Neural progenitor cell (in vitro differentiated cells): ENCODE data around the gene NEU2. TPM values are rescaled to one million over a fixed set of nuclear protein-coding genes. Genes with fewer than 3 reads are reported as not detected.

ENCODE experiments used
- DNase-seq: peaks from one replicate; pipeline ENCODE4 v3.0.0-alpha.2; 2016; ENCODE audit warnings: low spot score
- H2AFZ ChIP-seq: fragments of 200-600 bp; sonication (generic); replicated peaks from 2 replicates; pipeline ENCODE4 v1.6.1; 2016; ENCODE audit warnings: antibody characterized with exemption
- H3F3A ChIP-seq: fragments of 200-600 bp; sonication (generic); 2 replicates; pipeline ENCODE4 v1.6.1; 2016; ENCODE audit warnings: antibody characterized with exemption, low read depth
- H3K27ac ChIP-seq: fragments of 200-600 bp; sonication (generic); 2 replicates; pipeline ENCODE4 v1.5.1; 2016; ENCODE audit warnings: mild to moderate bottlenecking
- H3K27me3 ChIP-seq: fragments of 200-600 bp; sonication (generic); 2 replicates; pipeline ENCODE4 v1.6.1; 2016; ENCODE audit warnings: mild to moderate bottlenecking, moderate library complexity
- H3K36me3 ChIP-seq: fragments of 200-600 bp; sonication (generic); 2 replicates; pipeline ENCODE4 v1.5.1; 2016
- H3K4me1 ChIP-seq: fragments of 200-600 bp; sonication (generic); 2 replicates; pipeline ENCODE4 v1.6.1; 2016; ENCODE audit warnings: mixed run types
- H3K4me2 ChIP-seq: fragments of 200-600 bp; sonication (generic); 2 replicates; pipeline ENCODE4 v1.6.1; 2016
- H3K4me3 ChIP-seq: fragments of 200-600 bp; sonication (generic); 2 replicates; pipeline ENCODE4 v1.5.1; 2016
- H3K79me2 ChIP-seq: fragments of 200-600 bp; sonication (generic); 2 replicates; pipeline ENCODE4 v1.6.1; 2016; ENCODE audit warnings: low read depth
- H3K9ac ChIP-seq: fragments of 200-600 bp; sonication (generic); 2 replicates; pipeline ENCODE4 v1.6.1; 2016
- H3K9me3 ChIP-seq: fragments of 200-600 bp; sonication (generic); 2 replicates; pipeline ENCODE4 v1.5.1; 2016; ENCODE audit warnings: low read depth
- H4K20me1 ChIP-seq: fragments of 200-600 bp; sonication (generic); 2 replicates; pipeline ENCODE4 v1.6.1; 2016; ENCODE audit warnings: low read depth
- H3K27ac Mint-ChIP-seq: 3 replicates; pipeline ENCODE4 v1.8.0; 2021; ENCODE audit warnings: mixed read lengths
- H3K27me3 Mint-ChIP-seq: 2 replicates; pipeline ENCODE4 v1.8.0; 2022; ENCODE audit warnings: low read depth, mild to moderate bottlenecking, inconsistent platforms, moderate library complexity, mixed read lengths; ENCODE audit not compliant: insufficient read depth
- H3K36me3 Mint-ChIP-seq: 3 replicates; pipeline ENCODE4 v1.8.0; 2021; ENCODE audit warnings: mixed read lengths
- H3K4me1 Mint-ChIP-seq: 3 replicates; pipeline ENCODE4 v1.8.0; 2021; ENCODE audit warnings: mixed read lengths
- H3K4me3 Mint-ChIP-seq: 3 replicates; pipeline ENCODE4 v1.8.0; 2021; ENCODE audit warnings: mild to moderate bottlenecking, moderate library complexity, mixed read lengths
- H3K9me3 Mint-ChIP-seq: 3 replicates; pipeline ENCODE4 v1.8.0; 2020; ENCODE audit warnings: mixed read lengths
- EZH2 ChIP-seq: fragments of 200-600 bp; sonication (generic); IDR thresholded peaks from 2 replicates; pipeline ENCODE4 v1.6.1; 2017; ENCODE audit warnings: antibody characterized with exemption, mild to moderate bottlenecking, moderate library complexity
- EZH2phosphoT487 ChIP-seq: fragments of 200-600 bp; sonication (generic); IDR thresholded peaks from 2 replicates; pipeline ENCODE4 v1.6.1; 2017; ENCODE audit warnings: antibody characterized with exemption
- total RNA-seq: library from RNA; depleted of rRNA; stranded (reverse); fragments of >200 nt; gene quantifications from 2 replicates; pipeline ENCODE4 v1.2.3, GENCODE V29; 2015; ENCODE audit warnings: low replicate concordance
- TF ChIP-seq, protein P1 (sequence below): fragments of 200-600 bp; sonication (generic); IDR thresholded peaks from 2 replicates; pipeline ENCODE4 v1.5.1; 2017; ENCODE audit warnings: antibody characterized with exemption, mild to moderate bottlenecking

The NEU2 gene
- total RNA-seq, 1 donor from 2014 or later: not detected

DNA sequence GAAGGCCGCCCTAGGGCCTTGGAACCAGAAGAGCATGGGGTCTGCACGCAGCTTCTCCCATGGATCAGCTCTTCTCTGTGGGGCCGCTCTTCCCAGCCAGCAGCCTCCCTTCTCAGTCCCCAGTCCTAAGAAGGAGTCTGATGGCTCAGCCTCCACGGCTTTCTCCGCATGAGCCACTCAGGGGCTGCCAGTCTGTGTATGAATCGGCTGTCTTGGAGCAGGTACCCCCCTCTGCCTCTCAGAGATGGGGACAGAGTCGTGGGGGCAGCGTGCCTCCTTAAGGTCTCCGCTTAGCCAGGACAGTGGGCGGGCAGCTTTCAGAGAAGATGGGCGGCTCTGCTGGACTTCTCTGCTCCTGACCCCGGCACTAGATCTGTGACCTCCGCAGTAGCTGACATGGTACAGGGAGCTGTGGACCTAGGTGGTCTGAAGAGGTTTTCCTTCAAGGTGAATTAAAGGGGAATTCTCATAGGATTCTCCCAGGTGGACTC is 49.3 kb downstream of the NEU2 start:
- Mint-ChIP-seq H3K9me3 (no peaks in the 10 kb centered on the region), H3K36me3 (no peaks in the 10 kb centered on the region), H3K27ac (no peak overlapping the region), H3K4me1 (peaks cover 36% of the 10 kb centered on the region), H3K4me3 (no peak overlapping the region), H3K27me3 (peaks cover 8% of the 10 kb centered on the region)
- TF ChIP-seq EZH2: no peak
- TF ChIP-seq, protein P1, sequence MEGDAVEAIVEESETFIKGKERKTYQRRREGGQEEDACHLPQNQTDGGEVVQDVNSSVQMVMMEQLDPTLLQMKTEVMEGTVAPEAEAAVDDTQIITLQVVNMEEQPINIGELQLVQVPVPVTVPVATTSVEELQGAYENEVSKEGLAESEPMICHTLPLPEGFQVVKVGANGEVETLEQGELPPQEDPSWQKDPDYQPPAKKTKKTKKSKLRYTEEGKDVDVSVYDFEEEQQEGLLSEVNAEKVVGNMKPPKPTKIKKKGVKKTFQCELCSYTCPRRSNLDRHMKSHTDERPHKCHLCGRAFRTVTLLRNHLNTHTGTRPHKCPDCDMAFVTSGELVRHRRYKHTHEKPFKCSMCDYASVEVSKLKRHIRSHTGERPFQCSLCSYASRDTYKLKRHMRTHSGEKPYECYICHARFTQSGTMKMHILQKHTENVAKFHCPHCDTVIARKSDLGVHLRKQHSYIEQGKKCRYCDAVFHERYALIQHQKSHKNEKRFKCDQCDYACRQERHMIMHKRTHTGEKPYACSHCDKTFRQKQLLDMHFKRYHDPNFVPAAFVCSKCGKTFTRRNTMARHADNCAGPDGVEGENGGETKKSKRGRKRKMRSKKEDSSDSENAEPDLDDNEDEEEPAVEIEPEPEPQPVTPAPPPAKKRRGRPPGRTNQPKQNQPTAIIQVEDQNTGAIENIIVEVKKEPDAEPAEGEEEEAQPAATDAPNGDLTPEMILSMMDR: no peak
- no peak for TF ChIP-seq EZH2phosphoT487
- no peaks in the 10 kb centered on the region for H3K36me3 ChIP-seq
- no peaks in the 10 kb centered on the region for H3K79me2 ChIP-seq
- H3F3A ChIP-seq: peaks cover 26% of the 10 kb centered on the region
- H3K4me3 ChIP-seq: no peak overlapping the region
- no peak overlapping the region for H2AFZ ChIP-seq
- no peaks in the 10 kb centered on the region for H3K9me3 ChIP-seq
- no peak for DNase-seq
- H3K27ac ChIP-seq: no peak overlapping the region
- H3K4me1 ChIP-seq: peaks cover 31% of the 10 kb centered on the region
- no peak overlapping the region for H3K4me2 ChIP-seq
- H3K27me3 ChIP-seq: peaks cover 7% of the 10 kb centered on the region
- H4K20me1 ChIP-seq: no peaks in the 10 kb centered on the region
- no peak overlapping the region for H3K9ac ChIP-seq

DNA sequence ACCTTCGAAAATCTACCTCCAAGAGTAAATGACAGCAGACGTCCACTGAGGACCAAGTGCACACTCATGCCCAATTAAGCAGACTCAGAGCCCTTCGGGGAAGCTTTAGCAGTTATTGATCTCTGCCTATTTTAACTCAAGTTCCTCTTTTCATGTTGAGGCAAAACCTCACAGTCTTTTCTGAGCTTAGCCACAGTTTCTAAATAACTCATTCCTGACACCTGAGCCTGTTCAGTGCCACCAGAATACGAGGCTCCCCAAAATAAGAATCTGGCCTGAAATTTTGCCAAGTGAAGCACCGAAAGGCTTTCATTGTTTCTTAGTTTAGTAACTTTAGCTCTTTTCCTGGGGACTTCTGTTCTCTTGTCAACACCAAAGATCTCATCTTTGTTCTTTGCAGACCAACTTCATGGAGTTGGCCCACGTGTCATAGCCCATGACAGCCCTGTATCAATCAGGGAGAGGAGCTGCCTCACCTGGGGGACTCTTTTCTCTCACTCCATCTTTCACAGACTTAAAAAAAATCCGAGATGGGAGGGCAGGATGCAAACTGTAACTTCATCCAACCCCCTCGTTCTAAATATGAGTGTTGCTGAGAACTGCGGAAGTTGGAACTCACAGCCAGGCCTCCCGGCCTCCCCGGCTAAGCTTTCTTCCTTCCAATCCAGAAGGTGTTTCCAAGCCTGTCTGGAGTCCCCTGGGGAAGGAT is 49.9 kb downstream of the NEU2 start:
- DNase-seq: no peak
- Histone ChIP-seq H3F3A (peaks cover 26% of the 10 kb centered on the region), H2AFZ (no peak overlapping the region), H3K4me3 (no peak overlapping the region), H3K9me3 (no peaks in the 10 kb centered on the region), H3K4me2 (no peak overlapping the region), H3K27ac (no peak overlapping the region), H3K9ac (no peak overlapping the region), H3K36me3 (no peaks in the 10 kb centered on the region), H4K20me1 (no peaks in the 10 kb centered on the region), H3K4me1 (peaks cover 31% of the 10 kb centered on the region), H3K27me3 (peaks cover 7% of the 10 kb centered on the region), H3K79me2 (no peaks in the 10 kb centered on the region)
- Mint-ChIP-seq H3K9me3 (no peaks in the 10 kb centered on the region), H3K36me3 (no peaks in the 10 kb centered on the region), H3K4me1 (peaks cover 39% of the 10 kb centered on the region), H3K27ac (no peak overlapping the region), H3K4me3 (no peak overlapping the region), H3K27me3 (peaks cover 8% of the 10 kb centered on the region)
- TF ChIP-seq EZH2phosphoT487 (no peak), EZH2 (no peak)
- TF ChIP-seq, protein P1: no peak

DNA sequence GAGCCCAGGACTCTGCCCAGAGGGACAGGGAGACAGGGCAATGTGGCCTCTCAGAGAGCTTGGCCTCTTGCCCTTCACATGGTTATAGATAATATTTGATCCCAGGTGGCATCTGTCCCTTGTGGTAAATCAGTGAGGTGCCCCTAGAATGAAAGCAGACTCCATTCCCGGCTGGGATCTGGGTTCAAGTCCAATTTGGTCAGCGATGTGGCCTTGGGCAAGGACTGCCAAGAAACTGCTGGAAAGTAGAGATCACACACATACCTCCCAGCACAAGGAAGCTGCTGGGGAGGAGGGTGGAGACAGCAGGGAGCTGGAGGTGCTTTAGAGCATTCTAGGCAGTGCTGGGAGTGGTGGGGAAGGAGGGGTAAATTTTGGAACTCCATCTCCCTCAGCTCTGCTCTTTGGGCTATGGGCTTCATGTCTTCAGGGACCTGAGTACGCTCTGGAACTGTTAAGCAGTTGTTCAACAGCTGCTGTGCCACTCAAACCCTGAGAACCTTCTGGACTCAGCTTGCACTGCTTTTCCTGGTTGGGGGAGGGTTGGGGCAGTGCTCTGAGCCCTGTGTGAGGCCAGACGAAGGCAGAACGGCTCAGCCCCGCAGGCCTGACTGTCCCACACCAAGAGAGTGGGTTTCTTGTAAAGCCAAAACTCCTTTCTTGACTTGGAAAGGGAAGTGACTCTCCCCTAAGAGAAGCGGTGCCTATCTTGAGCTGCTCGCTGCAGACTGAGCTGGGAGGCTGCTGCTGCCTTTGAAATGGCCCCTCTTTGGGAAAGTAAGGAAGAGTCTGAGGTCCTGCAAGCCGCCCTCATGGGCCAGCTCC is 50.7 kb downstream of the NEU2 start:
- no peak overlapping the region for H3K9ac ChIP-seq
- H3K4me1 ChIP-seq: peaks cover 31% of the 10 kb centered on the region
- no peaks in the 10 kb centered on the region for H3K36me3 ChIP-seq
- H4K20me1 ChIP-seq: no peaks in the 10 kb centered on the region
- TF ChIP-seq, protein P1: no peak
- TF ChIP-seq EZH2 (no peak), EZH2phosphoT487 (no peak)
- no peaks in the 10 kb centered on the region for H3K36me3 Mint-ChIP-seq
- no peaks in the 10 kb centered on the region for H3K9me3 ChIP-seq
- H3K4me1 Mint-ChIP-seq: peaks cover 39% of the 10 kb centered on the region
- peaks cover 26% of the 10 kb centered on the region for H3F3A ChIP-seq
- H3K79me2 ChIP-seq: no peaks in the 10 kb centered on the region
- H3K4me3 ChIP-seq: no peak overlapping the region
- peaks cover 7% of the 10 kb centered on the region for H3K27me3 ChIP-seq
- H3K9me3 Mint-ChIP-seq: no peaks in the 10 kb centered on the region
- H3K27ac ChIP-seq: no peak overlapping the region
- no peak overlapping the region for H3K27ac Mint-ChIP-seq
- peaks cover 12% of the 10 kb centered on the region for H3K27me3 Mint-ChIP-seq
- peak overlapping the region; percentile 23 for H3K4me2 ChIP-seq
- DNase-seq: no peak
- no peak overlapping the region for H3K4me3 Mint-ChIP-seq
- peak overlapping the region; percentile 22 for H2AFZ ChIP-seq
